Activated CD4-positive, alpha-beta memory T cell treated with anti-CD3 and anti-CD28 coated beads for 36 hours (primary cell): Measurements from ENCODE around the gene TMOD2. TPM values are rescaled to one million over a fixed set of nuclear protein-coding genes. Genes with fewer than 3 reads are reported as not detected.

Source experiments
- CTCF ChIA-PET: fragments of 350-600 bp; sonication (Branson Sonifier 250); formaldehyde crosslinking; loops from one replicate; lab custom pipeline; 2021; ENCODE audit warnings: antibody characterized with exemption, inconsistent platforms; lab: Charles Lee
- POLR2A ChIA-PET: fragments of 350-600 bp; sonication (Branson Sonifier 250); formaldehyde crosslinking; loops from one replicate; lab custom pipeline; 2021; ENCODE audit warnings: antibody characterized with exemption; lab: Charles Lee
- DNase-seq: peaks from one replicate; pipeline ENCODE4 v3.0.0-alpha.2; 2020
- H3K27ac Mint-ChIP-seq: one replicate; pipeline ENCODE4 v1.8.0; 2021; ENCODE audit warnings: mixed read lengths
- H3K27me3 Mint-ChIP-seq: one replicate; pipeline ENCODE4 v1.8.0; 2021; ENCODE audit warnings: mixed read lengths
- H3K36me3 Mint-ChIP-seq: one replicate; pipeline ENCODE4 v1.8.0; 2021; ENCODE audit warnings: mixed read lengths
- H3K4me1 Mint-ChIP-seq: one replicate; pipeline ENCODE4 v1.8.0; 2021; ENCODE audit warnings: low read depth, mixed read lengths
- H3K4me3 Mint-ChIP-seq: one replicate; pipeline ENCODE4 v1.8.0; 2021; ENCODE audit warnings: mild to moderate bottlenecking, mixed read lengths
- H3K9me3 Mint-ChIP-seq: one replicate; pipeline ENCODE4 v1.8.0; 2021; ENCODE audit warnings: mixed read lengths
- intact Hi-C: fragments of 100-400 bp; cut with micrococcal nuclease; formaldehyde crosslinking; loops from one replicate; pipeline ENCODE4 v1.15.1; 2023
- total RNA-seq, 2 experiments: library from RNA; stranded (reverse); gene quantifications; one replicate each; pipeline ENCODE4 v1.2.3, GENCODE V29; 2021

TMOD2 gene
- total RNA-seq, 2 experiments from 2014 or later: 6.7 to 7.9 TPM

DNA sequence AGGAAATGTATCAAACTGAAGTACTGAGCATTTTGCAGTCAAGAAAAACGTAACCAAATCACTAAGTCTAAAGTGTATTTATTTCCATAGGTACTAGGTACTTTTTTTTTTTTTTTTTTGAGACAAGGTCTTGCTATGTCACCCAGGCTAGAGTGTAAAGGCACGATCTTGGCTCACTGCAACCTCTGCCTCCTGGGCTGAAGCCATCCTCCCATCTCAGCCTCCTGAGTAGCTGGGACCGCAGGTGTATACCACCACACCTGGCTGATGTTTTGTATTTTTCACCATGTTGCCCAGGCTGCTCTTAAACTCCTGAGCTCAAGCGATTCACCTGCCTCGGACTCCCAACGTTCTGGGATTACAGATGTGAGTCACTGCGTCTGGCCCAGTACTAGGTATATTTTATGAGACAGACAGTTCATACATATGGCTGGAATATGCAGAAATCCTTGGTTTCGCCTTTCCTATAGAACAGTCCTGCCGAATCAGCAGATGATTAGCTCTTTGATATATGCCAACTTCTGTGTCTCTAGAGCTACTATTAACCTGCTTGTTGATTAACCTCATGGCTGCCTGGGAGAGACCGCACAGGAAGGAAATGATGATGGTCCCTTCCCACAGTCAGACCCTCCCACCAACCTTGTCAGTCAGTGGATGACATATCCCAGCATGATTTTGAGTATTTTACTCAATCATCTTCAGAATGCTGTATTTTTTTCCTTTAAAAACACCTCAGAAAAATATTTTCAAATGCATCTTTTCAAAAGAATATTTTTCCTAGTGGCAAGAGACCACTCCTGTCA lies 110.4 kb downstream of the TMOD2 start:
- intact Hi-C loops: loop anchor here (1.0 to 10.0 kb wide), 5 partner anchors 32 to 151 kb away; partner anchors contain the start of genes LYSMD2 and TMOD3
- POLR2A ChIA-PET: interaction anchor here (0.8 to 2.3 kb wide), 3 partner anchors 9 to 18 kb away, joined by 4 to 8 read pairs (median 6); no protein-coding TSS in a partner anchor
- peak overlapping the region; percentile 61 for H3K27ac Mint-ChIP-seq
- H3K9me3 Mint-ChIP-seq: no peaks in the 10 kb centered on the region
- DNase-seq: peak; percentile 79
- CTCF ChIA-PET: interaction anchor here (1.0 to 2.6 kb wide), 3 partner anchors 14 to 28 kb away, joined by 3 to 11 read pairs (median 4); no protein-coding TSS in a partner anchor
- H3K36me3 Mint-ChIP-seq: peaks cover 24% of the 10 kb centered on the region
- peaks cover 66% of the 10 kb centered on the region for H3K4me1 Mint-ChIP-seq
- H3K4me3 Mint-ChIP-seq: peak overlapping the region; percentile 36
- no peaks in the 10 kb centered on the region for H3K27me3 Mint-ChIP-seq

DNA sequence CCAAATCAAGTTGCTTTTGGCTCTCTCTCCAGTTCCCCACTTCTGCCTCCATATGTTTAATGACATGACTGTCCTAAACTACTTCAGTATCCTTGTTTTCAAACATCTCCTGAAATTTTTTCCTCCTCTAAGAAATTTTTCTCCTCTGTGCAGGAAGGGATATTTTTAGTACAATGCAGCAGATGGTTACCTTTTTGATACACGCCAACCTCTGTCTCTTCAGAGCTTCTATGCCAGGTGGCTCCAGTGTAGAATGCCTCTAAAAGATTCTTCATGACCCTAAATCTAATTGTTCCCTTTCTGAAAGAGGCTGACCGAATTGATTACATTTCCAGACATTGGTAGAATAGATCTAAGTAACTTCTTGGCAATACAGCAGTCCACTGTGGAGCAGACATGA lies 111.7 kb downstream of the TMOD2 start:
- Mint-ChIP-seq H3K36me3 (peaks cover 28% of the 10 kb centered on the region), H3K4me3 (no peak overlapping the region), H3K27me3 (no peaks in the 10 kb centered on the region), H3K27ac (peak overlapping the region; percentile 47), H3K9me3 (no peaks in the 10 kb centered on the region), H3K4me1 (peaks cover 63% of the 10 kb centered on the region)
- ChIA-PET POLR2A (interaction anchor here (1.0 to 2.2 kb wide), 2 partner anchors 15 to 22 kb away, joined by 3 to 6 read pairs; no protein-coding TSS in a partner anchor), CTCF (interaction anchor here (2.6 kb wide), 1 partner anchor 25 kb away, joined by 11 read pairs; no protein-coding TSS in a partner anchor)
- intact Hi-C loops: loop anchor here (2.0 to 10.0 kb wide), 3 partner anchors 58 to 150 kb away; partner anchors contain the start of gene LYSMD2
- DNase-seq: no peak

DNA sequence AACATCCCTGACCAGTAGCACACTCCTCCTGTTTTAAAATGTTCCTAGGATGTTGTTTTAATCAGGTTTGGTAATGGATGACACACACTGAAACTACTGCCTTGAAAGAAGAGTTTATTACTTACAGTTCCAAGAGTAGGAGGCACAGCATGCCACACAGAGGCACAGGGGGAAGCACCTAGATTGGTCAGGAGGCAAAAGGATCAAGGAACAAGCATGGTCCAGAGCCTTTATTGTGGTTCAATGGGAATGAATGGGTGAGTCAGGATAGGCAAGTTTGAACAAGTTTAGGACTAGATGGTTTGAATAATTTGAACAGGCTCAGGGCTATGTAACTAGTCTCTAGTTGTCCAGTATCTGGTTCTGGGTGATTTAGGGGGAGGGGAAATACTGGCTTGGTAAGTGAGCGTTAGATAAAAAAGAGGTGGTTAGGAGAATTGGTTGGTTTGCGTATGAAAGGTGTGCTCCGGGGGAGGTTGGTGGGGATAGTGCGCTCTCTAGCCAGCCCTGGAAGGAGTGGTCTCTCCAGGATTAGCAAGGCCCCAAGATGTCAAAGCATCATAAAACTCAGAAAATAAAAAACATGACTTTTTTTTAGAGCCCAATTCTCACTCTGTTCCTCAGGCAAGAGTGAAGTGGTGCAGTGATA lies 113.1 kb downstream of the TMOD2 start:
- ChIA-PET POLR2A (no interaction called here), CTCF (interaction anchor here (1.2 kb wide), 1 partner anchor 15 kb away, joined by 4 read pairs; no protein-coding TSS in a partner anchor)
- no peaks in the 10 kb centered on the region for H3K27me3 Mint-ChIP-seq
- peaks cover 35% of the 10 kb centered on the region for H3K36me3 Mint-ChIP-seq
- H3K4me3 Mint-ChIP-seq: no peak overlapping the region
- H3K9me3 Mint-ChIP-seq: no peaks in the 10 kb centered on the region
- peak overlapping the region; percentile 48 for H3K27ac Mint-ChIP-seq
- intact Hi-C loops: loop anchor here (10.0 kb wide), 1 partner anchor 60 kb away; no protein-coding TSS in a partner anchor
- peaks cover 58% of the 10 kb centered on the region for H3K4me1 Mint-ChIP-seq
- DNase-seq: peak; percentile 49

DNA sequence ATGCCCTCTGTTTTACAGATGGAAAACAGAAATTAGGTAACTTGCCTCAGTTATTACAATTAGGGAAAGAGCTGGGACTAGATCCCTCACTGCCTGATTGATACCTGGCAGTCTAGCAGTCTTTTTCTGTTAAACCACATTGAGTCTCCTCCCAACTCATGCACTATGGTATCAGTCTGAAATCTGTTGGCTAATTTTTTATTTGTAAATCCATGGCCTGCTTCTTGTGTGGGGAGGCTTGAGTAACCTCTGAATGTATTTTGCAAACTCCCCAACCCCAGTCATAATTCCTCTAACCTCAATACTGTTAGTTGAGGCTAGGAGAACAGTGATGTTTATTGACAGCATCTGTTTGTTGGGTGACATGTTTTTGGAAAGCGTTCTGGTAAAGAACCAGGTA lies 113.9 kb downstream of the TMOD2 start:
- peaks cover 41% of the 10 kb centered on the region for H3K36me3 Mint-ChIP-seq
- intact Hi-C loops: loop anchor here (10.0 kb wide), 1 partner anchor 61 kb away; no protein-coding TSS in a partner anchor
- H3K27ac Mint-ChIP-seq: no peak overlapping the region
- ChIA-PET CTCF (interaction anchor here (1.0 to 1.2 kb wide), 2 partner anchors 14 to 89 kb away, joined by 4 read pairs; no protein-coding TSS in a partner anchor), POLR2A (no interaction called here)
- no peak overlapping the region for H3K4me3 Mint-ChIP-seq
- no peaks in the 10 kb centered on the region for H3K9me3 Mint-ChIP-seq
- H3K27me3 Mint-ChIP-seq: no peaks in the 10 kb centered on the region
- no peak for DNase-seq
- H3K4me1 Mint-ChIP-seq: peaks cover 50% of the 10 kb centered on the region

Other genes starting within 250 kb of the TMOD2 start
- 1 to 10 TPM; 6.1 to 6.3 TPM for gene DMXL2, start 128.8 kb upstream of the TMOD2 start, total RNA-seq
- not detected for gene SCG3, start 70.1 kb upstream of the TMOD2 start, total RNA-seq
- gene LYSMD2, start 13.9 kb upstream of the TMOD2 start, total RNA-seq: 10 to 100 TPM; 18.1 to 18.6 TPM
- gene TMOD3, start 78.1 kb downstream of the TMOD2 start, total RNA-seq: 10 to 100 TPM; 56.9 to 61.6 TPM
- gene LEO1, start 220.2 kb downstream of the TMOD2 start, total RNA-seq: 10 to 100 TPM; 27.3 to 28.3 TPM